H1 (cell line): ENCODE measurements around the gene AP2B1. TPM values are rescaled to one million over a fixed set of nuclear protein-coding genes. Genes with fewer than 3 reads are reported as not detected.

Experiments
- CHD7 ChIP-seq: fragments of 300-600 bp; sonication (generic); IDR thresholded peaks from 2 replicates; pipeline ENCODE4 v1.7.1; 2012; ENCODE audit warnings: low read length, moderate library complexity, mild to moderate bottlenecking, inconsistent platforms; ENCODE audit not compliant: insufficient replicate concordance
- HDAC2 ChIP-seq, 2 experiments: fragments of 300-600 bp in 1 of 2; sonication (generic) in 1 of 2; IDR thresholded peaks; 2 replicates each; pipeline ENCODE4 v1.6.1; 2011 to 2012; ENCODE audit warnings: low read depth in 2 of 2, low read length in 2 of 2, mild to moderate bottlenecking in 2 of 2, moderate library complexity in 2 of 2, borderline replicate concordance in 1 of 2, inconsistent platforms in 1 of 2
- polyA plus RNA-seq, 7 experiments: library from polyadenylated mRNA; depleted of rRNA in 3 of 7; stranded (reverse) in 5 of 7; unstranded in 2 of 7; fragments of >200 nt in 5 of 7; fragments of 200-250 nt in 2 of 7; gene quantifications; 1 replicate in 5 of 7; 2 replicates in 1 of 7; 4 replicates in 1 of 7; pipeline versions ENCODE4 v1.2.1 to v1.2.3, GENCODE V29; 2011 to 2013; ENCODE audit warnings: missing spikeins in 2 of 7, mixed read lengths in 2 of 7
- total RNA-seq: library from RNA; stranded (reverse); fragmentation: NEBNext Ultra II Directional; extraction: Animal tissue kit (Norgen Biotek cat#: 25700); gene quantifications from 2 replicates; pipeline ENCODE4 v1.2.1, GENCODE V29; 2021

Gene AP2B1
- total and polyA plus RNA-seq, 2 of the 8 experiments (the other 6 are each of a cell fraction or from before 2014, with no cell fraction given) = 95.5 to 199 TPM

DNA sequence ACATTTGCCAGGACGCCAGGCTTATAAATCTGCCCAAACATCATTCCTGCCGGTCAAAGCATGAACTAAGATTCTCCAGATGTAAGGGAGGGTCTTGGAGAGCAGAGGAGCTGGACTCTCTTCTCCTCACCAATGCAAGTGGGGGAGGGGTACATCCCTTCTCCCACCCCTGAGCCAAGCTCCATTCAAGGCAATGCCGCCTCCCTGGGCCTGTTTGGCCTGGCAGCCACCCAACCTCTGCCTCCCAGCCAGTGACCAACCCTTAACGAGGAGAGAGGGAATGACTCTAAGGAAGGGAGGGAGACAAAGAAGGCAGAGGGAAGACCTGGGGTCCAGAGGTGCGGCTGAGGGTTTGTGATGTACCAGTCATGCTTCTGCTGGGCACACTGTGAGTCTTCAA, 187.4 kb downstream of the AP2B1 start (continued):
- TF ChIP-seq CHD7 = no peak
- TF ChIP-seq HDAC2 (IDR thresholded peaks at IDR 0.05; ENCODE audit: borderline replicate concordance in 1 of 2, low read depth in 2 of 2, low read length in 2 of 2) = no peak
- TF ChIP-seq, all 59 proteins: peak for 0
